Smooth muscle cell (in vitro differentiated cells): ENCODE measurements around the gene SLC38A7. TPM values are rescaled to one million over a fixed set of nuclear protein-coding genes. Genes with fewer than 3 reads are reported as not detected.

ENCODE experiments used
- polyA plus RNA-seq: library from polyadenylated mRNA; unstranded; fragments of >200 nt; fragmentation: Nextera tagmentation; extraction: Ambion mirVana; gene quantifications from 2 replicates; pipeline ENCODE4 v1.2.1, GENCODE V29; 2016
- total RNA-seq: library from RNA; depleted of rRNA; stranded (reverse); fragments of >200 nt; gene quantifications from 2 replicates; pipeline ENCODE4 v1.2.3, GENCODE V29; 2014

The SLC38A7 gene
- total and polyA plus RNA-seq, 2 experiments from 2014 or later = 9.8 to 15.9 TPM

Other genes with a start within 250 kb of the SLC38A7 start
- 9.9 and 17.1 TPM in 2 replicates for gene NDRG4, start 184.6 kb downstream of the SLC38A7 start, total RNA-seq
- gene NDRG4, start 184.6 kb downstream of the SLC38A7 start, polyA plus RNA-seq = 21.0 and 23.0 TPM in 2 replicates
- gene SETD6, start 169.3 kb downstream of the SLC38A7 start, total RNA-seq = 6.8 and 9.4 TPM in 2 replicates
- 8.3 and 8.4 TPM in 2 replicates for gene SETD6, start 169.3 kb downstream of the SLC38A7 start, polyA plus RNA-seq
- 88.4 and 108 TPM in 2 replicates for gene CNOT1, start 54.9 kb downstream of the SLC38A7 start, total RNA-seq
- 42.6 and 46.1 TPM in 2 replicates for gene CNOT1, start 54.9 kb downstream of the SLC38A7 start, polyA plus RNA-seq
- gene GOT2, start 49.5 kb upstream of the SLC38A7 start, total RNA-seq = 43.6 and 53.8 TPM in 2 replicates
- gene GOT2, start 49.5 kb upstream of the SLC38A7 start, polyA plus RNA-seq = 76.9 and 83.5 TPM in 2 replicates